Lung (tissue), 12 donors: ENCODE results near the gene PMEPA1. TPM values are rescaled to one million over a fixed set of nuclear protein-coding genes. Genes with fewer than 3 reads are reported as not detected.

ENCODE experiments used
- ATAC-seq: fragments of 200-7000 bp; cut with Tn5 transposase; one replicate; pipeline ENCODE4 v1.9.1; 2020; ENCODE audit warnings: moderate number of reproducible peaks; ENCODE audit not compliant: insufficient read depth, low FRiP score
- DNase-seq, 3 donors: peaks; one replicate each; pipeline ENCODE4 v3.0.0-alpha.2; 2013 to 2017
- H3K27ac ChIP-seq, 2 donors: one replicate each; pipeline ENCODE4 v1.5.1; 2013; ENCODE audit warnings: mild to moderate bottlenecking in 2 of 2, moderate library complexity in 2 of 2, control low read depth in 1 of 2, inconsistent platforms in 1 of 2, low read depth in 1 of 2, low read length in 1 of 2
- H3K27me3 ChIP-seq, 3 donors: one replicate each; pipeline ENCODE4 v1.5.1; 2013; ENCODE audit warnings: low read length in 2 of 3; ENCODE audit not compliant: control insufficient read depth in 3 of 3, insufficient read depth in 3 of 3
- H3K36me3 ChIP-seq, 4 donors: one replicate each; pipeline ENCODE4 v1.5.1; 2013; ENCODE audit warnings: low read length in 4 of 4, mild to moderate bottlenecking in 1 of 4, moderate library complexity in 1 of 4; ENCODE audit not compliant: control insufficient read depth in 4 of 4, insufficient read depth in 4 of 4
- H3K4me1 ChIP-seq, 5 donors: one replicate each; pipeline ENCODE4 v1.5.1; 2013; ENCODE audit warnings: low read length in 5 of 5, mild to moderate bottlenecking in 2 of 5, moderate library complexity in 1 of 5; ENCODE audit not compliant: control insufficient read depth in 5 of 5, insufficient read depth in 5 of 5
- H3K4me3 ChIP-seq: one replicate; pipeline ENCODE4 v1.5.1; 2013; ENCODE audit warnings: mild to moderate bottlenecking, control low read depth, moderate library complexity
- H3K9ac ChIP-seq, 2 donors: one replicate each; pipeline ENCODE4 v1.5.1; 2013; ENCODE audit warnings: low read length in 2 of 2, control low read depth in 1 of 2; ENCODE audit not compliant: insufficient read depth in 1 of 2
- H3K9me3 ChIP-seq, 4 donors: one replicate each; pipeline ENCODE4 v1.5.1; 2013; ENCODE audit warnings: low read length in 3 of 4, mild to moderate bottlenecking in 1 of 4, moderate library complexity in 1 of 4; ENCODE audit not compliant: control insufficient read depth in 4 of 4, insufficient read depth in 3 of 4
- WGBS, 2 donors: extraction: QIAGEN DNeasy Blood & Tissue Kit; methylation state at CpG; one replicate each; pipeline ENCODE4 v1.1.7; 2013; 5-methylcytosine and 5-hydroxymethylcytosine counted together
- polyA plus RNA-seq, 2 donors: library from polyadenylated mRNA; stranded (reverse); fragments of 200-250 nt; gene quantifications; one replicate each; pipeline ENCODE4 v1.2.1, GENCODE V29; 2013
- total RNA-seq, 2 donors: library from RNA; depleted of rRNA in 1 of 2; stranded (reverse); fragments of >200 nt in 1 of 2; gene quantifications; one replicate each; pipeline ENCODE4 v1.2.1, GENCODE V29; 2014 to 2021
- TF ChIP-seq, protein P1 (sequence below): IDR thresholded peaks from 2 replicates; pipeline ENCODE4 v1.5.1; 2012; ENCODE audit warnings: mild to moderate bottlenecking; ENCODE audit errors: control extremely low read depth, extremely low read depth
- donor health status: control.
- donor health status: control.
- donor health status: Bipolar disorder and iron deficiency.
- donor health status: healthy.
- donor health status: DM: yes; HTN: yes; CAD: no.

Gene PMEPA1
- total and polyA plus RNA-seq, 4 donors, result 10.0 to 44.0 (median 23.9) TPM

DNA sequence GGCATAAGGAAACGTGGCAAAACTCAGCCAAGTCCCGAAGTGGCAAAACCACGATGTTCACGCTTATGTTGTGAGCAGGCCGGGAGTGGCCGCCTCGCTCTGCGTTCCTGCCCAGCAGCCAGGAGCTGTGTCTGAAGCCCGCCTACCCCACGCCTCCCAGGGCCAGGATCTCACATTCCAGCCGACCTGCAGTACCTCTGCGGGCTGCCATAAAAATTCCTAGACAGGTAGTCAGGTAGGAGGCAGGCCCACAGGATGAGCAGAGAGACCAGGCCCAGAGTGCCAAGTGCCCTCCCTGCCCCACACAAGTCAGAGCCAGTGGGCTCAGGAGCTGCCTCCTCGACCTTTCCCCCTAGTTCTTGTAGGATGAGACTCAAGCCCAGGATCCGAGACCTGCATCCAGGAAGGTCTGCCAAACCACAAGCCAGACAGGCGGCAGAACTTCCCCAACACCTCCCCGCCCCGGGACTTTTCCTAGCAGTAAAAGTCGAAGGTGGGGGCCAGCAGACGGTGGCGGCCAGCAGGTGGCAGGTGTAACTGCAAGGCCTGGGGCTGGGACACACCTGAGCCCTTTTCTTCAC, 16.7 kb downstream of the PMEPA1 start:
- H3K4me1 ChIP-seq, result peaks cover 3 to 35% (median 20%) of the 10 kb centered on the region in 5 donors
- peak overlapping the region in 1 of 2 donors; percentile 49 for H3K27ac ChIP-seq
- TF ChIP-seq, protein P1, sequence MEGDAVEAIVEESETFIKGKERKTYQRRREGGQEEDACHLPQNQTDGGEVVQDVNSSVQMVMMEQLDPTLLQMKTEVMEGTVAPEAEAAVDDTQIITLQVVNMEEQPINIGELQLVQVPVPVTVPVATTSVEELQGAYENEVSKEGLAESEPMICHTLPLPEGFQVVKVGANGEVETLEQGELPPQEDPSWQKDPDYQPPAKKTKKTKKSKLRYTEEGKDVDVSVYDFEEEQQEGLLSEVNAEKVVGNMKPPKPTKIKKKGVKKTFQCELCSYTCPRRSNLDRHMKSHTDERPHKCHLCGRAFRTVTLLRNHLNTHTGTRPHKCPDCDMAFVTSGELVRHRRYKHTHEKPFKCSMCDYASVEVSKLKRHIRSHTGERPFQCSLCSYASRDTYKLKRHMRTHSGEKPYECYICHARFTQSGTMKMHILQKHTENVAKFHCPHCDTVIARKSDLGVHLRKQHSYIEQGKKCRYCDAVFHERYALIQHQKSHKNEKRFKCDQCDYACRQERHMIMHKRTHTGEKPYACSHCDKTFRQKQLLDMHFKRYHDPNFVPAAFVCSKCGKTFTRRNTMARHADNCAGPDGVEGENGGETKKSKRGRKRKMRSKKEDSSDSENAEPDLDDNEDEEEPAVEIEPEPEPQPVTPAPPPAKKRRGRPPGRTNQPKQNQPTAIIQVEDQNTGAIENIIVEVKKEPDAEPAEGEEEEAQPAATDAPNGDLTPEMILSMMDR, result no peak
- H3K4me3 ChIP-seq, result no peak overlapping the region
- H3K9me3 ChIP-seq, result no peaks in the 10 kb centered on the region
- no peaks in the 10 kb centered on the region for H3K27me3 ChIP-seq
- 64 to 74% methylated on average over 20 of the region's 20 CpGs for whole genome bisulfite sequencing, 2 donors
- H3K36me3 ChIP-seq, result peaks cover 0 to 2% (median 0%) of the 10 kb centered on the region in 4 donors
- no peak for DNase-seq
- peak; percentile 12 for ATAC-seq
- H3K9ac ChIP-seq, result no peak overlapping the region

DNA sequence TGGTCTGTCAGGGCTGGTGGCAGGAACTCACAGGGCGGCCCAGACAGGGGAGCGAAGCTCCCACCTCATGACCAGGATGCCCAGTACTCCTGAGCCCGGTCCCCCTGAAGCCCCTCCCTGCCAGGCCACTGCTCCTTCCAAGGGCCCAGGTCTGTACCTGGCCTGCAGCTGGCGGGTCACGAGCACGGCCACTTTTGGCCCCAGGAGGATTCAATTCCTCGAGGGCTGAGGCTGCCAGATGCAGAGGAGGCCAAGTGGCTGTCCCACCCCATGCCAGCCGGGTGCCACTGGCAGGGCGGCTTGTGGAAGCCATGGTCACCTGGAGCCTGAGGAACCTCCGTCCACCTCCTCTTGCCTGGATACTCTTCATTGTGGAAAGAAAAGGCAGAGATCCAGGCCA, 17.4 kb downstream of the PMEPA1 start:
- H3K4me1 ChIP-seq, result peaks cover 3 to 36% (median 20%) of the 10 kb centered on the region in 5 donors
- H3K9ac ChIP-seq, result no peak overlapping the region
- 89 to 90% methylated on average over 8 to 10 of the region's 10 CpGs for WGBS, 2 donors
- H3K4me3 ChIP-seq, result no peak overlapping the region
- ATAC-seq, result no peak
- H3K9me3 ChIP-seq, result no peaks in the 10 kb centered on the region
- peak overlapping the region in 1 of 2 donors; percentile 9 for H3K27ac ChIP-seq
- TF ChIP-seq, protein P1, result no peak
- H3K36me3 ChIP-seq, result peaks cover 0 to 2% (median 0%) of the 10 kb centered on the region in 4 donors
- H3K27me3 ChIP-seq, result no peaks in the 10 kb centered on the region
- DNase-seq, result no peak

DNA sequence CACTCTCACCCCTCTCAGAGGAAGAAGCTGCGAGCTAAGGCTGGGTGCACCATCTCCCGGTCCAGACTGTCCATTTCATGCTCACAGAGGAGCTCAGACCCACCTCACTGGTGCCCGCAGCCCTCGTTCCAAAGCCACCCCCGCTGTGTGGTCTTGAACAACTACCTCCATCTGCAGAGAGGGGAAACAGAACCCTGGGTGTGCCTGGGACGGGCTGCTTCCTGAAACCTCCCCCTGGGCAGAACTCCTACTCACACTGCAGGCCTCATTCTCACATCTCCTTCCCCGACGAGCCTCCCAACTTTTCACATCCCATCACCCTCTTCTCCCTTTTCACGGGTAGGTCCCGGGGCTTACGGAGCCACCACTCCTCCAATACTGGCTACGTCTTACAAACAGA, 18.1 kb downstream of the PMEPA1 start:
- 47 to 62% methylated on average over 12 of the region's 12 CpGs for WGBS, 2 donors

More for the DNA sequence above, 18.1 kb downstream of the PMEPA1 start:
- no peak overlapping the region for H3K9ac ChIP-seq
- no peaks in the 10 kb centered on the region for H3K27me3 ChIP-seq
- TF ChIP-seq, protein P1, result no peak
- H3K4me1 ChIP-seq, result peaks cover 3 to 30% (median 20%) of the 10 kb centered on the region in 5 donors
- no peak overlapping the region for H3K4me3 ChIP-seq
- ATAC-seq, result no peak
- no peak for DNase-seq
- no peaks in the 10 kb centered on the region for H3K9me3 ChIP-seq
- H3K27ac ChIP-seq, result peak overlapping the region in 1 of 2 donors; percentile 11
- H3K36me3 ChIP-seq, result peaks cover 0 to 2% (median 0%) of the 10 kb centered on the region in 4 donors
